Measurements from ENCODE around the gene CERCAM.

CERCAM gene

DNA sequence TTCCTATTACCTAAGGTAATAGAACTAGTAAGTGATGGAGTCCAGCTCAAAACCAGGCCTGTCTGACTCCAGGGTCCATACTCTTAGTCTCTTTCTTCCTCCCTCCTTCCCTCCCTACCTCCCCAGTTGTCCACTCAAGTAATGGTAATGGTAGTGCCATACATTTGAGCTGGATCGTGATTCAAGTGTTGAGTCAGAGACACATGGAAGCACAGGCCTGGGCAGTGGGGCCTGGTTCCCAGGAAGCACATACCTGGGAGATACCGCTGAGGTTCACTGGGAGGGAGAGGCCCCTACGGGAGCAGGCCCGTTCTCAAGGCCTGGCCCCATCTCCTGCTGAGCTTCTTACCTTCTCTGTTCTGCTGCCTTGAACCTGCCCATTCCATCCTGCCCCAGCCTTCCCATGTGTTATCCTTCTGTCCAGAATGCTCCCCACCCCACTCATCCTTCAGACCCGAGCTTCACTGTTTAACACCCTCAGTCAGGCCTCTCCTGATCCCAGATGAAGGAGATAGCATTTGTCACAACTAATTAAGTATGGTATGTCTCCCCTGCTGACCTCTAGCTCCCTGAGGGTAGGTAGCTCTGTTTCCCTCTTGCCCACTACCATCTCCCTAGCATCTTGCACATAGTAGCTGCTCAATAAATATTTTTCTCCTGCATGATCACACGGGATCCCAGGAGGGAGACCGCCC lies 35.7 kb upstream of the CERCAM start:
- TF ChIP-seq EZH2phosphoT487 (conservative IDR thresholded peaks at IDR 0.05; ENCODE audit: low read length), result no peak
- TF ChIP-seq, protein P1, sequence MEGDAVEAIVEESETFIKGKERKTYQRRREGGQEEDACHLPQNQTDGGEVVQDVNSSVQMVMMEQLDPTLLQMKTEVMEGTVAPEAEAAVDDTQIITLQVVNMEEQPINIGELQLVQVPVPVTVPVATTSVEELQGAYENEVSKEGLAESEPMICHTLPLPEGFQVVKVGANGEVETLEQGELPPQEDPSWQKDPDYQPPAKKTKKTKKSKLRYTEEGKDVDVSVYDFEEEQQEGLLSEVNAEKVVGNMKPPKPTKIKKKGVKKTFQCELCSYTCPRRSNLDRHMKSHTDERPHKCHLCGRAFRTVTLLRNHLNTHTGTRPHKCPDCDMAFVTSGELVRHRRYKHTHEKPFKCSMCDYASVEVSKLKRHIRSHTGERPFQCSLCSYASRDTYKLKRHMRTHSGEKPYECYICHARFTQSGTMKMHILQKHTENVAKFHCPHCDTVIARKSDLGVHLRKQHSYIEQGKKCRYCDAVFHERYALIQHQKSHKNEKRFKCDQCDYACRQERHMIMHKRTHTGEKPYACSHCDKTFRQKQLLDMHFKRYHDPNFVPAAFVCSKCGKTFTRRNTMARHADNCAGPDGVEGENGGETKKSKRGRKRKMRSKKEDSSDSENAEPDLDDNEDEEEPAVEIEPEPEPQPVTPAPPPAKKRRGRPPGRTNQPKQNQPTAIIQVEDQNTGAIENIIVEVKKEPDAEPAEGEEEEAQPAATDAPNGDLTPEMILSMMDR (IDR thresholded peaks at IDR 0.05; ENCODE audit: insufficient read depth, low read length, poor library complexity, severe bottlenecking), result no peak
- Histone ChIP-seq H3F3A (ENCODE audit: insufficient read depth) (no peaks in the 10 kb centered on the region), H4K20me1 (ENCODE audit: low read depth, low read length) (no peaks in the 10 kb centered on the region), H3K36me3 (ENCODE audit: low read length) (no peaks in the 10 kb centered on the region), H3K79me2 (ENCODE audit: insufficient read depth, low read length) (no peaks in the 10 kb centered on the region), H3K9ac (ENCODE audit: low read length) (no peak overlapping the region), H3K27me3 (ENCODE audit: low read length) (no peaks in the 10 kb centered on the region), H3K27ac (ENCODE audit: low read depth, low read length) (no peak overlapping the region), H3K9me2 (replicated peaks; ENCODE audit: insufficient read depth, low read length) (no peaks in the 10 kb centered on the region), H3K9me3 (ENCODE audit: insufficient read depth, low read length) (no peaks in the 10 kb centered on the region), H2AFZ (ENCODE audit: low read depth, low read length, severe bottlenecking) (no peak overlapping the region), H3K4me2 (ENCODE audit: low read depth, low read length, poor library complexity, severe bottlenecking) (no peak overlapping the region), H3K4me3 (ENCODE audit: insufficient read depth, low read length, poor library complexity, severe bottlenecking) (no peak overlapping the region)

DNA sequence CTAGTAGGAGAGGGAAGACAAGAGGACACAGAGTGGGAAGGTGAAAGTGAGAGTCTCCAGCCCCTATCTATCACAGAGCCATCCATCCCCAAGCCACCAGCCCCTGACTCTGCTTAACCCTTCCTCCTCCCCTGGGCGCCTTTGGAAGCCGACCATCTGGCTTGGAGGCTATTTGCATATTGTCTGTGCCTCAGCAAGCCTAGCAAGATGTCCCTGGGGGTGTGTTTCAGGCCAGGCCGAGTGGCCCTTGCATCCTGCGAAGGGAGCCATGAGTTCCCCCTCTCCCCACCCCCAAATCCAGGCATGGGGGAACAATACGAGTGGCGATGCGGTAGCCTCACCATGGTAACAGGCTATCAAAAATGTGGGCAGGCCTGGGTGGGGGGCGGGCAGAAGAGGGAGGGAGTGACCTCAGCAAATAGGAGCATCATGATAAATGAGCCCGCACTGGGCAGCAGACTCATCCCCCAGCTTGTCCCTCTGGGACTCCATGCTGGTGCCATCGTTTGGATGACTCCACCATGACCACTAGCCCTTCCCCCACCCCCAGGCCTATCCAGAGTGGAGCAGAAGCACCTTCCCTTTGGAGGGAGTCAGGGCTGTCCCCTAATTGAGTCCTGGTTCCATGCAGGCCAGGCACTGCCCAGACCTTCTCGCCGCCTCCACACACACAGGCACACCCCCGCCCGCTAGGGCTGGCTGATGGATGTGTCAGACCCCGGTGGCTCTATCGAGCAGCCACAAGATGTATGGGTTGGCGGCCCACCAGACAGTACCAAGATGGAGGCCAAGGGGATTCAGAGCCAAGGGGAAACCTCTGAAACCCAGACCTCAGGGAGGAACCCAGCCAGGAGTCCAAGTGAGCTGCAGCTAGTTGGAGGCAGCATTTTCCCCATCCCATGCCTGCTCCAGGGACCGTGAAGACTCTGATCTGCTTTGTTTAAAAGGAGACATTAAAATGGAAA lies 34.9 kb upstream of the CERCAM start:
- Histone ChIP-seq H3K4me3 (ENCODE audit: insufficient read depth, low read length, poor library complexity, severe bottlenecking) (no peak overlapping the region), H3K9ac (ENCODE audit: low read length) (no peak overlapping the region), H3K36me3 (ENCODE audit: low read length) (no peaks in the 10 kb centered on the region), H3K27ac (ENCODE audit: low read depth, low read length) (no peak overlapping the region), H3K9me3 (ENCODE audit: insufficient read depth, low read length) (no peaks in the 10 kb centered on the region), H4K20me1 (ENCODE audit: low read depth, low read length) (no peaks in the 10 kb centered on the region), H3K4me2 (ENCODE audit: low read depth, low read length, poor library complexity, severe bottlenecking) (no peak overlapping the region), H3K27me3 (ENCODE audit: low read length) (no peaks in the 10 kb centered on the region), H3F3A (ENCODE audit: insufficient read depth) (no peaks in the 10 kb centered on the region), H2AFZ (ENCODE audit: low read depth, low read length, severe bottlenecking) (no peak overlapping the region), H3K9me2 (replicated peaks; ENCODE audit: insufficient read depth, low read length) (no peaks in the 10 kb centered on the region), H3K79me2 (ENCODE audit: insufficient read depth, low read length) (no peaks in the 10 kb centered on the region)
- TF ChIP-seq EZH2phosphoT487 (conservative IDR thresholded peaks at IDR 0.05; ENCODE audit: low read length), result no peak
- TF ChIP-seq, protein P1 (IDR thresholded peaks at IDR 0.05; ENCODE audit: insufficient read depth, low read length, poor library complexity, severe bottlenecking), result no peak

DNA sequence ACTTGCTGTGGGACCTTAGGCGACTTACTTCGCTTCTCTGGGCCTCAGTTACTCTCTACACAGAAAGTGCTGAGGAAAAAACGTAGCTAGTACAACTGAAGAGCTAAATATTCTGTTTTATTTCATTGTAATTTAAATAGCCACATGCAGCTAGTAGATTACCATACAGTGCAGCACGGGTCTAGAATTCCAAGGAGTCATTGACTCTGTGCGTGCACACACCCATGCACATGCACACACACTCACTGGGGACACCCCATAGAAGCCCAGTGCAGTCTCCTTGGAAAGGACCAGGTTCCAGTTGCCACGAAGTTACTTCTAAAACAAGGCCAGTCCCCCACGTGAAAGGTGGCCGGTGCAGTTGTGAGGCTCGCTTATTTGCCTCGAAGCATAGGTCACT lies 32.5 kb upstream of the CERCAM start:
- Histone ChIP-seq H3K4me2 (ENCODE audit: low read depth, low read length, poor library complexity, severe bottlenecking) (no peak overlapping the region), H3K27ac (ENCODE audit: low read depth, low read length) (no peak overlapping the region)

More for the DNA sequence above, 32.5 kb upstream of the CERCAM start:
- Histone ChIP-seq H2AFZ (ENCODE audit: low read depth, low read length, severe bottlenecking) (no peak overlapping the region), H3K4me3 (ENCODE audit: insufficient read depth, low read length, poor library complexity, severe bottlenecking) (no peak overlapping the region), H3K9me2 (replicated peaks; ENCODE audit: insufficient read depth, low read length) (no peaks in the 10 kb centered on the region), H3K79me2 (ENCODE audit: insufficient read depth, low read length) (no peaks in the 10 kb centered on the region), H3K9me3 (ENCODE audit: insufficient read depth, low read length) (no peaks in the 10 kb centered on the region), H4K20me1 (ENCODE audit: low read depth, low read length) (no peaks in the 10 kb centered on the region), H3K27me3 (ENCODE audit: low read length) (no peaks in the 10 kb centered on the region), H3K9ac (ENCODE audit: low read length) (no peak overlapping the region), H3K36me3 (ENCODE audit: low read length) (no peaks in the 10 kb centered on the region), H3F3A (ENCODE audit: insufficient read depth) (no peaks in the 10 kb centered on the region)
- TF ChIP-seq, protein P1 (IDR thresholded peaks at IDR 0.05; ENCODE audit: insufficient read depth, low read length, poor library complexity, severe bottlenecking), result no peak
- TF ChIP-seq EZH2phosphoT487 (conservative IDR thresholded peaks at IDR 0.05; ENCODE audit: low read length), result no peak
